ENCODE data around the gene EEF1AKMT3. TPM values are rescaled to one million over a fixed set of nuclear protein-coding genes. Genes with fewer than 3 reads are reported as not detected.
A peak's percentile ranks its signal among the peaks of the same experiment; 100 is the strongest.
"Not testable (repeated sequence)": the region's sequence is repeated elsewhere in the genome, so short reads cannot be mapped to it uniquely, and the experiment has no call there.

EEF1AKMT3 gene
- total and polyA plus RNA-seq, 4 donors = 1.5 to 6.4 (median 2.1) TPM

DNA sequence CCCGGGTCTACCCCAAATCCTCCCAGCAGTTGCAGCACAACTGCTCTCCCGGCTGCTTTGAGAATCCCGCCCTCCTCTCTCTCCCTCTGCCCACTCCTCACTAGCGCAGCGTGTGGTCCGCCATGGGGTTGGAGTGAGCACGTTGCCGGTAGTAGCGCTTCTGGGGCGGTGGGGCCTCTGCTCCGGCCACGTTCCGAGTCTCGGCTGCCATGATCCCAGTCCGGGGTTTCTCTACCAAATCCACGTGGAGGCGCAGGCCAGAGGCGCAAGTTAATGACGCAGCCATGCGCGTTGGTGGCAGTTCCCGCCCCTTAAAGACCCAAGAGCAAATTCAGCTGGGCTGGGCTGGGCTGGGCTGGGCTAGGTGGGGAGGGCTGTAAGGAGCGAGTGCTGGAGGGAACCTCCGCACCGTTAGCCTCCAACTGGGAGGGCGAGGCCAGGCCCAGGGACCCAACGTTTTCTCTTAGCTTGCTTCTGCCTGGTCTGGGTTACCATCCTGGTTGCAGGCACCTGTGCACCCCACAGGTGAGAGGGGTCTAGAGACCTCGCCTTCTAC, 463 bp upstream of the EEF1AKMT3 start, which contains the start of gene METTL1 (continued):
- TF ChIP-seq NR2F2 (IDR thresholded peaks at IDR 0.05) = peak; percentile 50

- H3K27ac ChIP-seq (ENCODE audit: low read depth in 1 of 2, low read length in 2 of 2); H3K9me3 ChIP-seq (ENCODE audit: control insufficient read depth in 4 of 4, low read length in 3 of 4); DNase-seq (ENCODE audit: low spot score); H3K9ac ChIP-seq (ENCODE audit: low read depth in 1 of 2, low read length in 2 of 2); H3K4me3 ChIP-seq (ENCODE audit: low read depth in 1 of 3, low read length in 3 of 3); H3K36me3 ChIP-seq (ENCODE audit: control insufficient read depth in 4 of 4, insufficient read depth in 3 of 4, low read depth in 1 of 4, low read length in 3 of 4); H3K27me3 ChIP-seq (ENCODE audit: control insufficient read depth in 4 of 4, insufficient read depth in 4 of 4, low read length in 3 of 4): not testable (repeated sequence)
- WGBS = 97% methylated on average over 11 of the region's 11 CpGs
- H3K4me1 ChIP-seq (ENCODE audit: control insufficient read depth in 4 of 4, insufficient read depth in 4 of 4, low read length in 3 of 4) = peaks cover 5 to 13% (median 10%) of the 10 kb centered on the region in 4 donors
Observed at GRCh38 chr12:57774634-57775033, 2.2 kb downstream of the EEF1AKMT3 start.

DNA sequence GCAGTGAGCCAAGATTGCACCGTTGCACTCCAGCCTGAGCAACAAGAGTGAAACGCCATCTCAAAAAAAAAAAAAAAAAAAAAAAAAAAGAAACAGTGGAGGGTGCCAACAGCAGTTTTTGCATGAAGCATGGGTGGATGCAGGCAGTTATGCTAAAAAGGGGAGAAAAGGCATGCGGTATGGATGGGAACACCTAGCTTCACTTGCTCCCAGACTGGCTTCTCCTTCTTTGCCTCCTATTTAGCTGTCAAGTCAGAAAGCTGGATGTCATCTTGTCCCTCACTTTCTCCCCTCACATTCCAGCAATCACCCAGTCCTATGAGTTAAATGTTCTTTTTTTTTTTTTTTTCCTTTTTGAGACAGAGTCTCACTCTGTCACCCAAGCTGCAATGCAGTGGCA, 2.6 kb downstream of the EEF1AKMT3 start:
- Histone ChIP-seq H3K27me3 (ENCODE audit: control insufficient read depth in 4 of 4, insufficient read depth in 4 of 4, low read length in 3 of 4) (no peaks in the 10 kb centered on the region), H3K9me3 (ENCODE audit: control insufficient read depth in 4 of 4, low read length in 3 of 4) (no peaks in the 10 kb centered on the region), H3K9ac (ENCODE audit: low read depth in 1 of 2, low read length in 2 of 2) (no peak overlapping the region), H3K4me1 (ENCODE audit: control insufficient read depth in 4 of 4, insufficient read depth in 4 of 4, low read length in 3 of 4) (peaks cover 5 to 13% (median 10%) of the 10 kb centered on the region in 4 donors), H3K36me3 (ENCODE audit: control insufficient read depth in 4 of 4, insufficient read depth in 3 of 4, low read depth in 1 of 4, low read length in 3 of 4) (peaks cover under 1 to 6% (median 3%) of the 10 kb centered on the region in 4 donors), H3K27ac (ENCODE audit: low read depth in 1 of 2, low read length in 2 of 2) (no peak overlapping the region), H3K4me3 (ENCODE audit: low read depth in 1 of 3, low read length in 3 of 3) (no peak overlapping the region)
- WGBS = 89% methylated on average over 3 of the region's 3 CpGs
- no peak for DNase-seq (ENCODE audit: low spot score)
- TF ChIP-seq, protein P1, sequence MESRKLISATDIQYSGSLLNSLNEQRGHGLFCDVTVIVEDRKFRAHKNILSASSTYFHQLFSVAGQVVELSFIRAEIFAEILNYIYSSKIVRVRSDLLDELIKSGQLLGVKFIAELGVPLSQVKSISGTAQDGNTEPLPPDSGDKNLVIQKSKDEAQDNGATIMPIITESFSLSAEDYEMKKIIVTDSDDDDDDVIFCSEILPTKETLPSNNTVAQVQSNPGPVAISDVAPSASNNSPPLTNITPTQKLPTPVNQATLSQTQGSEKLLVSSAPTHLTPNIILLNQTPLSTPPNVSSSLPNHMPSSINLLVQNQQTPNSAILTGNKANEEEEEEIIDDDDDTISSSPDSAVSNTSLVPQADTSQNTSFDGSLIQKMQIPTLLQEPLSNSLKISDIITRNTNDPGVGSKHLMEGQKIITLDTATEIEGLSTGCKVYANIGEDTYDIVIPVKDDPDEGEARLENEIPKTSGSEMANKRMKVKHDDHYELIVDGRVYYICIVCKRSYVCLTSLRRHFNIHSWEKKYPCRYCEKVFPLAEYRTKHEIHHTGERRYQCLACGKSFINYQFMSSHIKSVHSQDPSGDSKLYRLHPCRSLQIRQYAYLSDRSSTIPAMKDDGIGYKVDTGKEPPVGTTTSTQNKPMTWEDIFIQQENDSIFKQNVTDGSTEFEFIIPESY (IDR thresholded peaks at IDR 0.05) = no peak
- TF ChIP-seq FOXA1 (IDR thresholded peaks at IDR 0.05) (no peak), FOXA2 (IDR thresholded peaks at IDR 0.05) (no peak), HNF4G (IDR thresholded peaks at IDR 0.05) (no peak), SP1 (IDR thresholded peaks at IDR 0.05) (no peak), MAX (IDR thresholded peaks at IDR 0.05) (no peak), GABPA (IDR thresholded peaks at IDR 0.05 in 1 of 2, conservative IDR thresholded peaks at IDR 0.05 in 1 of 2) (no peak), EGR1 (IDR thresholded peaks at IDR 0.05; ENCODE audit: low read depth in 2 of 2) (no peak)

- peaks cover 5 to 13% (median 10%) of the 10 kb centered on the region in 4 donors for H3K4me1 ChIP-seq (ENCODE audit: control insufficient read depth in 4 of 4, insufficient read depth in 4 of 4, low read length in 3 of 4)
- H3K9me3 ChIP-seq (ENCODE audit: control insufficient read depth in 4 of 4, low read length in 3 of 4) = no peaks in the 10 kb centered on the region
- H3K27me3 ChIP-seq (ENCODE audit: control insufficient read depth in 4 of 4, insufficient read depth in 4 of 4, low read length in 3 of 4) = no peaks in the 10 kb centered on the region
- no peak overlapping the region for H3K9ac ChIP-seq (ENCODE audit: low read depth in 1 of 2, low read length in 2 of 2)
- TF ChIP-seq YY1 (IDR thresholded peaks at IDR 0.05) = no peak
- peaks cover 0 to 3% (median 2%) of the 10 kb centered on the region in 4 donors for H3K36me3 ChIP-seq (ENCODE audit: control insufficient read depth in 4 of 4, insufficient read depth in 3 of 4, low read depth in 1 of 4, low read length in 3 of 4)
- WGBS = 87% methylated on average over 4 of the region's 4 CpGs
- no peak overlapping the region for H3K4me3 ChIP-seq (ENCODE audit: low read depth in 1 of 3, low read length in 3 of 3)
- DNase-seq (ENCODE audit: low spot score) = no peak
- H3K27ac ChIP-seq (ENCODE audit: low read depth in 1 of 2, low read length in 2 of 2) = no peak overlapping the region
Observed at GRCh38 chr12:57775563-57776246, 3.3 kb downstream of the EEF1AKMT3 start.

Data from liver (tissue), 9 donors.